H1 (cell line): ENCODE results near the gene ZBTB7A. TPM values are rescaled to one million over a fixed set of nuclear protein-coding genes. Genes with fewer than 3 reads are reported as not detected.

ENCODE experiments used
- CTCF ChIA-PET: fragments of 300-600 bp; sonication (Branson Sonifier 250); formaldehyde crosslinking; loops from one replicate; lab custom pipeline; 2021; ENCODE audit not compliant: partially characterized antibody; lab: Charles Lee
- POLR2A ChIA-PET: fragments of 300-600 bp; sonication (Branson Sonifier 250); formaldehyde crosslinking; loops from one replicate; lab custom pipeline; 2021; ENCODE audit warnings: inconsistent platforms; ENCODE audit not compliant: partially characterized antibody; lab: Charles Lee
- DNase-seq, 2 experiments: peaks; one replicate each; pipeline versions ENCODE4 v3.0.0 to v3.0.0-alpha.2; 2010 to 2022; ENCODE audit warnings: low spot score in 2 of 2, low read depth in 1 of 2, mixed read lengths in 1 of 2
- FAIRE-seq: peaks from 2 replicates; lab custom pipeline; 2011; peaks lifted over from hg19 to GRCh38; lab: Jason Lieb, UNC
- H2AFZ ChIP-seq: 2 replicates; pipeline ENCODE4 v1.8.1; 2012; ENCODE audit warnings: low read length, inconsistent platforms
- H2AK5ac ChIP-seq: 2 replicates; pipeline ENCODE4 v1.6.1; 2013; ENCODE audit warnings: low read depth, low read length
- H2BK120ac ChIP-seq: replicated peaks from 2 replicates; pipeline ENCODE3; 2013; ENCODE audit warnings: low read depth, low read length, inconsistent platforms
- H2BK12ac ChIP-seq: 2 replicates; pipeline ENCODE4 v1.6.1; 2013; ENCODE audit warnings: low read depth, low read length
- H2BK15ac ChIP-seq: 2 replicates; pipeline ENCODE4 v1.6.1; 2013; ENCODE audit warnings: low read length
- H2BK20ac ChIP-seq: 2 replicates; pipeline ENCODE4 v1.6.1; 2013; ENCODE audit warnings: low read length
- H2BK5ac ChIP-seq: 2 replicates; pipeline ENCODE4 v1.6.1; 2013; ENCODE audit warnings: low read depth, low read length
- H3K14ac ChIP-seq: 2 replicates; pipeline ENCODE4 v1.6.1; 2013; ENCODE audit warnings: inconsistent platforms; ENCODE audit not compliant: insufficient read length
- H3K18ac ChIP-seq: 2 replicates; pipeline ENCODE4 v1.6.1; 2013; ENCODE audit warnings: low read length; ENCODE audit errors: extremely low read depth
- H3K23ac ChIP-seq: 2 replicates; pipeline ENCODE4 v1.6.1; 2013; ENCODE audit warnings: inconsistent platforms; ENCODE audit not compliant: insufficient read length
- H3K23me2 ChIP-seq: 2 replicates; pipeline ENCODE4 v1.6.1; 2013; ENCODE audit warnings: low read depth, low read length
- H3K27ac ChIP-seq: 2 replicates; pipeline ENCODE4 v1.6.1; 2011; ENCODE audit warnings: low read depth, low read length, inconsistent platforms
- H3K27me3 ChIP-seq, 4 experiments: replicated peaks in 1 of 4; 1 replicate in 1 of 4; 2 replicates in 3 of 4; pipeline versions ENCODE4 v1.6.1 to v1.8.1; 2011 to 2013; ENCODE audit warnings: low read length in 3 of 4, mild to moderate bottlenecking in 3 of 4, inconsistent platforms in 2 of 4, mixed read lengths in 2 of 4, moderate library complexity in 1 of 4; ENCODE audit not compliant: control insufficient read depth in 3 of 4, insufficient read depth in 3 of 4; ENCODE audit errors: extremely low read depth in 1 of 4
- H3K36me3 ChIP-seq, 4 experiments: 2 replicates each; pipeline versions ENCODE4 v1.6.1 to v1.8.1; 2011 to 2013; ENCODE audit warnings: mild to moderate bottlenecking in 4 of 4, low read length in 3 of 4, moderate library complexity in 2 of 4, control low read depth in 1 of 4, inconsistent platforms in 1 of 4; ENCODE audit not compliant: insufficient read depth in 4 of 4, control insufficient read depth in 2 of 4
- H3K4ac ChIP-seq: replicated peaks from 2 replicates; pipeline ENCODE3; 2013; ENCODE audit warnings: low read length, low read depth, mixed read lengths, inconsistent platforms; ENCODE audit not compliant: insufficient read length
- H3K4me1 ChIP-seq, 4 experiments: replicated peaks in 1 of 4; 1 replicate in 1 of 4; 2 replicates in 3 of 4; pipeline versions ENCODE4 v1.6.1 to v1.8.1; 2011 to 2013; ENCODE audit warnings: low read length in 3 of 4, inconsistent platforms in 2 of 4, mixed read lengths in 1 of 4; ENCODE audit not compliant: insufficient read depth in 4 of 4, control insufficient read depth in 3 of 4
- H3K4me2 ChIP-seq, 2 experiments: 2 replicates each; pipeline versions ENCODE4 v1.6.1 to v1.8.1; 2011 to 2013; ENCODE audit warnings: low read depth in 2 of 2, low read length in 2 of 2, control low read depth in 1 of 2, inconsistent platforms in 1 of 2, mild to moderate bottlenecking in 1 of 2; ENCODE audit not compliant: insufficient read depth in 1 of 2
- H3K4me3 ChIP-seq, 4 experiments: fragments of 200-600, 300-600 bp in 1 of 4; sonication (generic), shearing (Covaris generic), sonication (Bioruptor Twin) in 1 of 4; 2 replicates each; pipeline versions ENCODE4 v1.5.1 to v1.8.1; 2011 to 2016; ENCODE audit warnings: low read length in 4 of 4, low read depth in 3 of 4, control low read depth in 2 of 4, inconsistent platforms in 2 of 4, mild to moderate bottlenecking in 2 of 4, mixed read lengths in 1 of 4, moderate library complexity in 1 of 4; ENCODE audit not compliant: insufficient read depth in 2 of 4; ENCODE audit errors: extremely low read depth in 1 of 4
- H3K56ac ChIP-seq: replicated peaks from 2 replicates; pipeline ENCODE3; 2013; ENCODE audit warnings: low read depth, mild to moderate bottlenecking, mixed read lengths, low read length, inconsistent platforms; ENCODE audit not compliant: insufficient read length
- H3K79me1 ChIP-seq: 2 replicates; pipeline ENCODE4 v1.6.1; 2013; ENCODE audit warnings: low read depth, low read length, control low read depth
- H3K79me2 ChIP-seq, 2 experiments: 2 replicates each; pipeline versions ENCODE4 v1.6.1 to v1.8.1; 2012 to 2013; ENCODE audit warnings: low read length in 2 of 2, mild to moderate bottlenecking in 2 of 2, inconsistent platforms in 1 of 2; ENCODE audit not compliant: insufficient read depth in 2 of 2, control insufficient read depth in 1 of 2
- H3K9ac ChIP-seq, 4 experiments: replicated peaks in 1 of 4; 1 replicate in 1 of 4; 2 replicates in 3 of 4; pipeline versions ENCODE4 v1.6.1 to v1.8.1; 2011 to 2013; ENCODE audit warnings: low read depth in 3 of 4, low read length in 3 of 4, control low read depth in 2 of 4, mild to moderate bottlenecking in 2 of 4, moderate library complexity in 2 of 4, inconsistent platforms in 1 of 4; ENCODE audit errors: extremely low read depth in 1 of 4
- H3K9me3 ChIP-seq, 2 experiments: 2 replicates each; pipeline versions ENCODE4 v1.6.1 to v1.8.1; 2012 to 2013; ENCODE audit warnings: mild to moderate bottlenecking in 2 of 2, moderate library complexity in 2 of 2, control low read depth in 1 of 2, inconsistent platforms in 1 of 2, low read depth in 1 of 2, low read length in 1 of 2, mixed read lengths in 1 of 2; ENCODE audit not compliant: insufficient read depth in 2 of 2
- H4K20me1 ChIP-seq, 2 experiments: replicated peaks in 1 of 2; 2 replicates each; pipeline versions ENCODE3 to v1.8.1; 2011 to 2013; ENCODE audit warnings: inconsistent platforms in 2 of 2, low read length in 2 of 2, mild to moderate bottlenecking in 1 of 2; ENCODE audit not compliant: insufficient read depth in 2 of 2, control insufficient read depth in 1 of 2
- H4K5ac ChIP-seq: 2 replicates; pipeline ENCODE4 v1.6.1; 2013; ENCODE audit warnings: low read length, low read depth, mixed read lengths, inconsistent platforms; ENCODE audit not compliant: insufficient read length
- H4K8ac ChIP-seq: 2 replicates; pipeline ENCODE4 v1.8.0; 2013; ENCODE audit warnings: mild to moderate bottlenecking, moderate library complexity, low read length, inconsistent platforms; ENCODE audit not compliant: insufficient read depth; ENCODE audit errors: extremely low read depth
- H4K91ac ChIP-seq: replicated peaks from 2 replicates; pipeline ENCODE3; 2013; ENCODE audit warnings: low read length, mixed read lengths, inconsistent platforms; ENCODE audit not compliant: insufficient read length
- BRCA1 ChIP-seq: IDR thresholded peaks from 2 replicates; pipeline ENCODE4 v1.6.1; 2012; ENCODE audit warnings: low read depth, low read length, improper control_type of control experiment
- CTBP2 ChIP-seq: IDR thresholded peaks from 2 replicates; pipeline ENCODE4 v1.7.0; 2011; ENCODE audit warnings: borderline replicate concordance, mild to moderate bottlenecking, moderate library complexity, mixed read lengths, low read length; ENCODE audit not compliant: insufficient read depth, insufficient read length
- GTF2F1 ChIP-seq: IDR thresholded peaks from 2 replicates; pipeline ENCODE4 v1.6.1; 2012; ENCODE audit warnings: low read depth, low read length, improper control_type of control experiment, borderline replicate concordance
- HDAC2 ChIP-seq, 2 experiments: fragments of 300-600 bp in 1 of 2; sonication (generic) in 1 of 2; IDR thresholded peaks; 2 replicates each; pipeline ENCODE4 v1.6.1; 2011 to 2012; ENCODE audit warnings: low read depth in 2 of 2, low read length in 2 of 2, mild to moderate bottlenecking in 2 of 2, moderate library complexity in 2 of 2, borderline replicate concordance in 1 of 2, inconsistent platforms in 1 of 2
- KDM1A ChIP-seq: fragments of 200-600, 300-600 bp; sonication (generic); IDR thresholded peaks from 2 replicates; pipeline ENCODE4 v1.7.1; 2016; ENCODE audit warnings: mild to moderate bottlenecking, low read length, borderline replicate concordance
- RFX5 ChIP-seq: IDR thresholded peaks from 2 replicates; pipeline ENCODE4 v1.6.1; 2011; ENCODE audit warnings: low read depth, low read length, improper control_type of control experiment, borderline replicate concordance
- WGBS, 2 experiments: shearing (Covaris generic) in 1 of 2; methylation state at CpG; one replicate each; pipeline versions ENCODE4 v1.1.6 to v1.1.7; 2013 to 2015; ENCODE audit warnings: low lambda C conversion rate in 2 of 2, mixed read lengths in 2 of 2, inconsistent platforms in 1 of 2, low coverage in 1 of 2, missing lambda C conversion rate in 1 of 2; ENCODE audit not compliant: insufficient replicate concordance in 2 of 2, insufficient coverage in 1 of 2, insufficient read length in 1 of 2; ENCODE audit errors: extremely low coverage in 1 of 2, missing lambda C conversion rate in 1 of 2; 5-methylcytosine and 5-hydroxymethylcytosine counted together
- polyA plus RNA-seq, 7 experiments: library from polyadenylated mRNA; depleted of rRNA in 3 of 7; stranded (reverse) in 5 of 7; unstranded in 2 of 7; fragments of >200 nt in 5 of 7; fragments of 200-250 nt in 2 of 7; gene quantifications; 1 replicate in 5 of 7; 2 replicates in 1 of 7; 4 replicates in 1 of 7; pipeline versions ENCODE4 v1.2.1 to v1.2.3, GENCODE V29; 2011 to 2013; ENCODE audit warnings: missing spikeins in 2 of 7, mixed read lengths in 2 of 7
- total RNA-seq: library from RNA; stranded (reverse); fragmentation: NEBNext Ultra II Directional; extraction: Animal tissue kit (Norgen Biotek cat#: 25700); gene quantifications from 2 replicates; pipeline ENCODE4 v1.2.1, GENCODE V29; 2021

Gene ZBTB7A
- total and polyA plus RNA-seq, 2 of the 8 experiments (the other 6 are each of a cell fraction or from before 2014, with no cell fraction given): 5.6 to 17.8 TPM

DNA sequence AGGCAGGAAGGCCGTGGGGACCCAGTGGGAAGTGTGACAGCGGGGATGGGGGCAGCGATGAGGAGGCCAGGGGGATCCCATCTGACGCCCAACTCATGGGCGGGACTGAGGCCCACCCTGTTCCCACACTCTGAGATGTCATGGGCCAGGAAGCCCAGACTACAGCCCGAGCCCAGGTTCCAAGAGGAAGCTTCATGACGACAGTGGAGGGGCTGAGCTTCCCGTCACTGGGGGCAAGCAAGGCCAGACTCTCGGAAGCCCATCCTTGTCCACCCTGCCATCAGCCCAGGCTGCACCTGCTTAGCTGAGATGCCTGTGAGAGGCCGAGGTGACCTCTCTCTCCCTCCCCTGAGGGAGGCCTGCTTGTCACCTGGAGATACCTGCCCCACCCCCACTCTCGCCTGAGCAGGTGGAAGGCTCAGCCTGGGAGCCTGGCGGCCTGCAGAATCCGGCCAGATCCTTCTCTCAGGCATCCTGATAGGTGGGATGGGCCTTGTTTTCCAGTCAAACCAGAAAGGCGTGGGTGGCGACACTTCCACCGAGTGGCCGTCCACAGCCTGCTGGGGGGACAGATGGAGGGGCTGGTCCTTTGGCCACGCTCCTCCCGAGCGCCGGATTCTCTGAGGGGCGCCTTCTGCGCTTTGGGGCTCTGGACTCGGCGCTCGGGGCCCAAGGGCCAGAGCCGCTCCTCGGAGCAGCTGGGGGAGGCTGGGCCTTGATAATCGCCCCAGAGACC lies 4.8 kb downstream of the ZBTB7A start:
- FAIRE-seq: no peak
- peak overlapping the region in 1 of 2 experiments; percentile 29; a peak in 1 of 4 replicates for H3K4me2 ChIP-seq
- TF ChIP-seq KDM1A (peak; percentile 99), CTBP2 (no peak), BRCA1 (no peak), GTF2F1 (no peak), HDAC2 (IDR thresholded peaks at IDR 0.05; ENCODE audit: borderline replicate concordance in 1 of 2, low read depth in 2 of 2, low read length in 2 of 2) (peak in 1 of 2 experiments; percentile 90; a peak in 2 of 4 replicates), RFX5 (no peak)
- 88% methylated on average over 28 of the region's 29 CpGs; no CpG with 5 or more reads in 1 of the 2 experiments for WGBS, 2 experiments
- H3K23me2 ChIP-seq: peaks cover 4% of the 10 kb centered on the region; the same call in 1 of the 2 replicates
- ChIA-PET CTCF (interaction anchor here (1.0 kb wide), 1 partner anchor 20 kb away, joined by 3 read pairs; no protein-coding TSS in a partner anchor), POLR2A (interaction anchor here (0.9 to 3.8 kb wide), 10 partner anchors 16 to 92 kb away, joined by 3 to 22 read pairs (median 3); partner anchors contain the start of gene EEF2)
- no peaks in the 10 kb centered on the region for H3K9me3 ChIP-seq
- no peak overlapping the region for H2AFZ ChIP-seq
- peaks cover 34 to 37% of the 10 kb centered on the region in 2 experiments for H4K20me1 ChIP-seq
- H3K36me3 ChIP-seq: no peaks in the 10 kb centered on the region
- no peak overlapping the region for H2BK120ac ChIP-seq
- H2BK15ac ChIP-seq: no peak overlapping the region
- H4K5ac ChIP-seq: no peak overlapping the region
- no peak overlapping the region for H2BK12ac ChIP-seq
- H3K79me2 ChIP-seq: peaks cover 24 to 78% of the 10 kb centered on the region in 2 experiments; a peak in 3 of 4 replicates
- no peak overlapping the region for H2BK5ac ChIP-seq
- no peak overlapping the region for H2BK20ac ChIP-seq
- H4K91ac ChIP-seq: no peak overlapping the region
- H3K4me3 ChIP-seq: no peak overlapping the region
- H3K4me1 ChIP-seq: peaks cover 0 to 39% (median 20%) of the 10 kb centered on the region in 4 experiments; a peak in 5 of 7 replicates
- H3K9ac ChIP-seq: no peak overlapping the region
- H3K4ac ChIP-seq: no peak overlapping the region
- H3K56ac ChIP-seq: no peak overlapping the region
- H3K23ac ChIP-seq: no peak overlapping the region
- no peak overlapping the region for H3K27ac ChIP-seq
- DNase-seq: no peak
- no peak overlapping the region for H3K14ac ChIP-seq
- H4K8ac ChIP-seq: no peak overlapping the region; the same call in 1 of the 2 replicates
- no peak overlapping the region; the same call in 1 of the 2 replicates for H3K18ac ChIP-seq
- H2AK5ac ChIP-seq: no peak overlapping the region
- H3K27me3 ChIP-seq: 0 out of 7 replicates have a peak, but pooled peaks cover 0 to under 1% (median 0%) of the 10 kb centered on the region in 4 experiments
- H3K79me1 ChIP-seq: peaks cover 10% of the 10 kb centered on the region
